Measurements from ENCODE around the gene SETD4.
"Not testable (repeated sequence)": the region's sequence is repeated elsewhere in the genome, so short reads cannot be mapped to it uniquely, and the experiment has no call there.

The SETD4 gene

GRCh38 chr21:36060159-36060921 lies at the start of gene SETD4:
TSS of gene SETD4 (minus strand) at chr21:36060526. CDS start at chr21:36058888, 1,638 bp downstream.
- peak; percentile 95 for DNase-seq

GRCh38 chr21:36109868-36110267 lies 49.5 kb upstream of the SETD4 start:
- no peak for DNase-seq

GRCh38 chr21:36105327-36105842 lies 45.1 kb upstream of the SETD4 start:
- DNase-seq = no peak

- peak; percentile 62 for DNase-seq
These were observed 44.3 kb upstream of the SETD4 start for GRCh38 chr21:36104317-36105300.

GRCh38 chr21:36103434-36103833 lies 43.1 kb upstream of the SETD4 start:
- DNase-seq = no peak

GRCh38 chr21:36100971-36101641 lies 40.8 kb upstream of the SETD4 start:
- no peak for DNase-seq

GRCh38 chr21:36099695-36100211 lies 39.4 kb upstream of the SETD4 start:
- not testable (repeated sequence) for DNase-seq

GRCh38 chr21:36099000-36099399 lies 38.7 kb upstream of the SETD4 start:
- no peak for DNase-seq

GRCh38 chr21:36098182-36098532 lies 37.8 kb upstream of the SETD4 start:
- no peak for DNase-seq

- DNase-seq = no peak
These were observed 37.3 kb upstream of the SETD4 start for GRCh38 chr21:36097427-36098181.

- no peak for DNase-seq
These were observed 36.3 kb upstream of the SETD4 start for GRCh38 chr21:36096398-36097290.

- no peak for DNase-seq
These were observed 33.2 kb upstream of the SETD4 start for GRCh38 chr21:36093512-36093911.

- DNase-seq = no peak
These were observed 32.4 kb upstream of the SETD4 start for GRCh38 chr21:36092681-36093080.

- DNase-seq = no peak
These were observed 29.6 kb upstream of the SETD4 start for GRCh38 chr21:36089946-36090345.

GRCh38 chr21:36087362-36088138 lies 27.2 kb upstream of the SETD4 start:
- DNase-seq = no peak

GRCh38 chr21:36082237-36082664 lies 21.9 kb upstream of the SETD4 start:
- DNase-seq = no peak

- no peak for DNase-seq
These were observed 20.1 kb upstream of the SETD4 start for GRCh38 chr21:36080386-36080785.

- no peak for DNase-seq
These were observed 19.3 kb upstream of the SETD4 start for GRCh38 chr21:36079671-36080070.

- peak; percentile 43 for DNase-seq
These were observed 18.8 kb upstream of the SETD4 start for GRCh38 chr21:36079010-36079649.

- DNase-seq = no peak
These were observed 17.4 kb upstream of the SETD4 start for GRCh38 chr21:36077758-36078157.

Measured in stimulated activated CD4-positive, alpha-beta T cell treated with anti-CD3 and anti-CD28 coated beads, Interleukin-4, amount 100 ng/mL, for 1 hour (primary cell).